Measurements from ENCODE around the gene TTC39A.

The TTC39A gene

DNA sequence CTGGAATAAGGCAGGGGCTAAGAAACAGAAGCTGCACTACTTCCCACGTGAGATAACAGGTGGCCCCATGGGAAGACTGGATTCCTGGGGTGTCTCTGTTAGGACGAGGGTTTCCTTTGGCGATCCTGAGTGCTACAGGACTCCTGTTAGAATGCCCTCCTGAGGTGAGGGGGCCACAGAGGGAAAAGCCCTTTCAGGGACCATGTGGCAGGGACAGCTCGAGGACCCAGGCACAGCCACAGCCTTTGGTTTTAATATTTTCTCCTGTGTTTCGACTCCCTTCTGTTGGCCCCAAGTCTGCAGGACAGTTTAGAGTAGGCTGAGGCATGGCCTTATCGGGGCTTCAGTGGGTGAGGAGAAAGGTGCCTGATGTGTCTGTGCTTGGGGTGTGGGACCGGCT, 12.6 kb downstream of the TTC39A start:
- H3K36me3 ChIP-seq (ENCODE audit: control insufficient read depth in 5 of 5, insufficient read depth in 5 of 5, low read length in 5 of 5): no peaks in the 10 kb centered on the region
- peaks cover 0 to 5% (median 0%) of the 10 kb centered on the region in 5 donors for H3K4me1 ChIP-seq (ENCODE audit: control insufficient read depth in 5 of 5, insufficient read depth in 5 of 5, low read length in 5 of 5)
- no peaks in the 10 kb centered on the region for H3K9me3 ChIP-seq (ENCODE audit: control insufficient read depth in 5 of 5, low read length in 5 of 5)
- no peak overlapping the region for H3K4me3 ChIP-seq (ENCODE audit: low read depth in 1 of 5, low read length in 5 of 5)
- no peaks in the 10 kb centered on the region for H3K27me3 ChIP-seq (ENCODE audit: control insufficient read depth in 5 of 5, insufficient read depth in 4 of 5, low read length in 5 of 5)
- H3K9ac ChIP-seq (ENCODE audit: low read length in 5 of 5): no peak overlapping the region
- no peak overlapping the region for H3K27ac ChIP-seq (ENCODE audit: low read depth, low read length)

DNA sequence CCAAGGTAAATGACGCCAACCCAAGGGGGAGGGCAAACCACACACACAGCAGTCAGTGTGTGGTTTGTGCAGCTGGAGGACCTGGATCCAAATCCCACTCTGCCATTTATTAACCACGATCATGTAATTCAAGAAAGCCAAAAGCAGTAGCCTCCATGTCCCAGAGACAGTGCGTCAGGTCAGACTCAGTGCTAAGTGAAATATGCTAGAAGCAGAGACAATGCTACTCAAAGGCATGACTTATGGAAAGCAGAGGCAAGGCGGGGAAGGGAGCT, 13.6 kb downstream of the TTC39A start:
- H3K4me3 ChIP-seq (ENCODE audit: low read depth in 1 of 5, low read length in 5 of 5): no peak overlapping the region
- no peak overlapping the region for H3K9ac ChIP-seq (ENCODE audit: low read length in 5 of 5)
- no peaks in the 10 kb centered on the region for H3K27me3 ChIP-seq (ENCODE audit: control insufficient read depth in 5 of 5, insufficient read depth in 4 of 5, low read length in 5 of 5)
- no peak overlapping the region for H3K27ac ChIP-seq (ENCODE audit: low read depth, low read length)
- H3K4me1 ChIP-seq (ENCODE audit: control insufficient read depth in 5 of 5, insufficient read depth in 5 of 5, low read length in 5 of 5): peaks cover 0 to 5% (median 0%) of the 10 kb centered on the region in 5 donors
- no peaks in the 10 kb centered on the region for H3K36me3 ChIP-seq (ENCODE audit: control insufficient read depth in 5 of 5, insufficient read depth in 5 of 5, low read length in 5 of 5)
- H3K9me3 ChIP-seq (ENCODE audit: control insufficient read depth in 5 of 5, low read length in 5 of 5): no peaks in the 10 kb centered on the region

DNA sequence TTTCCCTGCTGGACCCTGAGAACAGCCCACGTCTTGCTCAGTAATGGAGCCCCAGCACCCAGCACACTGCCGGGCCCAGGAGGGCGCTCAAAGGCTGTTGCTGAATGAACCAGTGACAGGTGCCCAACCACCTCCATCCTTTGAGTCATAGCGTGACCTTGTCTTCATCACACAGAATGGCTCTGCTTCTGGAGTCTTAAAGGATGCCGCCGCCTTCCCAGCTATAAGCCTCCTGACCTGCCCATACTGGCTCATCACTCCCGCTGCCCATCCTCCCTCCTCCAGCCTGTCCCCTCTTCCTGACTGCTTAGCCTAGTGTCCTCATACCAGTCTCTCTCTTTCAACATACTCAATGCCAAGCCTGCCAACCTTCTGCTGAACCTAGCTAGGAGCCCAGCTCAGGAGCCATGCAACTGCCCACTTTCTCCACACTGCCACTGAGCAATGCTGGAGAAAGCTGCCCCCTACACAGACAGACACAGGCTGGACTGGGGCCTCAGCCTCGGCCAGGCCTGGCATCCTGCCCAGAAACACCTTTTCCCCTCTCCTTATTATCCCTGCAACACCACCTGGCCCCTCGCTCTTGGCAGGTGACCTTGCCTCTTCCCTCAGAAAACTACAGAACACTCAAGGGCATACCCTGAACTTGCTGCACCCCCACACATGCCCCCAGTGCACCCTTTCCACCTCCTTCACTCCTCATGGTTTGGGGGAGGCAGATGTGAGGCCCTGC, 14.1 kb downstream of the TTC39A start:
- H3K36me3 ChIP-seq (ENCODE audit: control insufficient read depth in 5 of 5, insufficient read depth in 5 of 5, low read length in 5 of 5): no peaks in the 10 kb centered on the region

DNA sequence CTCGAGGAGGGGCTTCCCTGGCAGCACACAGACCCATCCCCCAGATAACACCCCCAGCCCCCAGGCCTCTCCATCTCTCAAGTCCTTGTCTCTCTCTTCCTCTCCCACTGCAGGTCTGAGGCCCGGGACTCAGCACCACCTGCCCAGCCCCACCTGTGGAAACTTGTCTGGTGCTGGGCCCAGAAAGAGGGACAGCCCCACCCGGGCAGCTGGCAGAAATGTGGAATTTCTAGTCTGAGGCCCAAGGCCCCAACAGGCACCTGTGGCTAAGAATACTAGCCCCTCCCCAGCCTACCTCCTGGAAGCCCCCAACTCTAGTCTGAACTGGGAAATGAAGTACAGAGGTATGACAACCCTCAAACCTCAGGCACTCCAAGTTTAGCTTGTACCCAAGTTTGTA, 15.4 kb downstream of the TTC39A start:
- H3K4me1 ChIP-seq (ENCODE audit: control insufficient read depth in 5 of 5, insufficient read depth in 5 of 5, low read length in 5 of 5): peaks cover 0 to 5% (median 0%) of the 10 kb centered on the region in 5 donors
- no peaks in the 10 kb centered on the region for H3K27me3 ChIP-seq (ENCODE audit: control insufficient read depth in 5 of 5, insufficient read depth in 4 of 5, low read length in 5 of 5)
- no peak overlapping the region for H3K27ac ChIP-seq (ENCODE audit: low read depth, low read length)
- no peak overlapping the region for H3K4me3 ChIP-seq (ENCODE audit: low read depth in 1 of 5, low read length in 5 of 5)
- no peaks in the 10 kb centered on the region for H3K9me3 ChIP-seq (ENCODE audit: control insufficient read depth in 5 of 5, low read length in 5 of 5)
- no peaks in the 10 kb centered on the region for H3K36me3 ChIP-seq (ENCODE audit: control insufficient read depth in 5 of 5, insufficient read depth in 5 of 5, low read length in 5 of 5)
- H3K9ac ChIP-seq (ENCODE audit: low read length in 5 of 5): no peak overlapping the region

More for the DNA sequence above, 14.1 kb downstream of the TTC39A start:
- Histone ChIP-seq H3K4me3 (ENCODE audit: low read depth in 1 of 5, low read length in 5 of 5) (no peak overlapping the region), H3K9ac (ENCODE audit: low read length in 5 of 5) (no peak overlapping the region), H3K4me1 (ENCODE audit: control insufficient read depth in 5 of 5, insufficient read depth in 5 of 5, low read length in 5 of 5) (peaks cover 0 to 5% (median 0%) of the 10 kb centered on the region in 5 donors), H3K9me3 (ENCODE audit: control insufficient read depth in 5 of 5, low read length in 5 of 5) (no peaks in the 10 kb centered on the region), H3K27ac (ENCODE audit: low read depth, low read length) (no peak overlapping the region), H3K27me3 (ENCODE audit: control insufficient read depth in 5 of 5, insufficient read depth in 4 of 5, low read length in 5 of 5) (no peaks in the 10 kb centered on the region)

DNA sequence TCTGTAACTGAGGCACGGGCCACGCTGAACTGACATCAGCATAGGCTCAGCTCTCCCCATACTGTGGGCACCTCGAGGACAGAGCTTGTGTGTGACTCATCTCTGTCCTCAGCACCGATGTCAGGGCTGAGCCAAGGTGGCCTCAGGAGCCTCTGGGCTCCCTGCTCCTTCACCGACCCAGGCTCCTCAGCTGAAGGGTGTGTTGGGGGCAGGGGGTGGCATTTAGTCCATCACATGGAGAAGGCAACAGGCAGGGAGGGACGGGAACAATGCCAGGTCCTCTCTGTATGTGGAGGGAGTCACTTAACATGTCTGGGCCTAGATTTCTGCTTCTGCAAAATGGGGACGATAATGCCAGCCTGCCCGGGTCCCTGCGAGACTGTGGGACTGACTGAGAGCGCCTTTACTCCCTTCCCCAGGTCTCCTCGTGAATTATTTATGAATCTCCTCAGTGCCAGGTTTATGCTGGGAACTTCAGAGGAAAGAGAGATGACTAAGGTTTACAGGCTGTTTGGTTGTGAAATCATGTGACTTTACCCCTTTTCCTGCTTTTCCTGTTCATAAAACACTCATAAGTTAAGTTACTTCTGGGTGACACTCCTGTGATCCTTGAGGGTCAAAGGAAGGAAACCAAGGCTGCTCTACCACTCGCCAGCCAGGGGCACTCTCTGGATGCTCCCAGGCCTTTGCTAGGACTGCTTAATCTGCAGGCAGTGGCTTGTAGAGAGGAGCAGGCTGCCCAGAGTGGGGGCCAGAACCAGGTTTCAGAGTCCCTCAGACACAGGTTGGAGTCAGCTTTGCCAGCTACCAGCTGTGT, 16.2 kb downstream of the TTC39A start:
- Histone ChIP-seq H3K9ac (ENCODE audit: low read length in 5 of 5) (no peak overlapping the region), H3K4me3 (ENCODE audit: low read depth in 1 of 5, low read length in 5 of 5) (no peak overlapping the region), H3K36me3 (ENCODE audit: control insufficient read depth in 5 of 5, insufficient read depth in 5 of 5, low read length in 5 of 5) (no peaks in the 10 kb centered on the region), H3K4me1 (ENCODE audit: control insufficient read depth in 5 of 5, insufficient read depth in 5 of 5, low read length in 5 of 5) (peaks cover 0 to 5% (median 0%) of the 10 kb centered on the region in 5 donors), H3K9me3 (ENCODE audit: control insufficient read depth in 5 of 5, low read length in 5 of 5) (no peaks in the 10 kb centered on the region), H3K27ac (ENCODE audit: low read depth, low read length) (no peak overlapping the region), H3K27me3 (ENCODE audit: control insufficient read depth in 5 of 5, insufficient read depth in 4 of 5, low read length in 5 of 5) (no peaks in the 10 kb centered on the region)

DNA sequence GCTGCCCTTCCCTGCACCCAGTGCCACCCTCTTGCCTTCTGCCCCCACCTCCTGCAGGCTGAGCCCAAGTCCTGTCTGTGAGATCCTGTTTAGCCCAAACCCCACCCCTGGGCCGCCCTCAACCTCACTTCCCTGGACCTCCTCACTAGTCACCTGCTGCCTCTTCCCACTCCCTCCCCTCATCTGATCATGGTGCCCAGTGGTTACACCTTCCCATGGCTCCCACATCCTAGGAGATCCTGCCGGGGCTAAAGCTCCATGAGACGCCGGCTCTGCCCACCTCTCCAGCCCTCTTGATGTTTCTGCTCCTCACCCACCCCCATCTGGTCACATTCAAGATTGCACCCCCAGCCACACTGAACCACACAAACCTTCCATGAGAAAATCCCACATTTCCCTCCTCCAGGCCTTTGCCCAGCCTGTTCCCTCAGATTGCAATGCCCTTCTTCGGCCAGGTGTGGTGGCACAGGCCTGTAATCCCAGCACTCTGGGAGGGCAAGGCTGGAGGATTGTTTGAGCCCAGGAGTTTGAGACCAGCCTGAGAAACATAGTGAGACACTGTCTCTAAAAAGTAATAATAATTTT, 17.0 kb downstream of the TTC39A start:
- no peak overlapping the region for H3K27ac ChIP-seq (ENCODE audit: low read depth, low read length)
- no peak overlapping the region for H3K9ac ChIP-seq (ENCODE audit: low read length in 5 of 5)
- no peak overlapping the region for H3K4me3 ChIP-seq (ENCODE audit: low read depth in 1 of 5, low read length in 5 of 5)
- no peaks in the 10 kb centered on the region for H3K9me3 ChIP-seq (ENCODE audit: control insufficient read depth in 5 of 5, low read length in 5 of 5)
- no peaks in the 10 kb centered on the region for H3K27me3 ChIP-seq (ENCODE audit: control insufficient read depth in 5 of 5, insufficient read depth in 4 of 5, low read length in 5 of 5)
- no peaks in the 10 kb centered on the region for H3K36me3 ChIP-seq (ENCODE audit: control insufficient read depth in 5 of 5, insufficient read depth in 5 of 5, low read length in 5 of 5)
- peaks cover 0 to 5% (median 0%) of the 10 kb centered on the region in 5 donors for H3K4me1 ChIP-seq (ENCODE audit: control insufficient read depth in 5 of 5, insufficient read depth in 5 of 5, low read length in 5 of 5)

DNA sequence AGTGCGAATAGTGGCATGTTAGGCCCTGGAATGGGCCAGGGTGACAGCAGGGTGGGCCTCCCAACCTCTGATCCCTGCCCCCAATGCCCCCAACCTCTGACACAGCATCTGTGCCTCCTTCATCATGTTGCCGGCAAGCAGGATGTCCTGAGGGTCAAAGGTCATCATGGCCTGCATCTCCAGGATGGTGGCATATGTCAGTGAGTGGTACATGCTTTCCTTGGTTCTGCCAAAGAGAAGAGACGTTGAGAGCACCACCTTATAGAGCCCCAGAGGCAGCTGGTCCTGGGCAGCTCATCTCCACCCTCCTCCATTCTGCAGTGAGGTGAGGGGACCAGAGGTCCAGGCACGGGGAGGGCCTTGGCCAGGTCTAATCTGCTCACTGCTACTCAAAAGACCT, 17.6 kb downstream of the TTC39A start:
- H3K9me3 ChIP-seq (ENCODE audit: control insufficient read depth in 5 of 5, low read length in 5 of 5): no peaks in the 10 kb centered on the region
- no peak overlapping the region for H3K9ac ChIP-seq (ENCODE audit: low read length in 5 of 5)
- peaks cover 0 to 5% (median 0%) of the 10 kb centered on the region in 5 donors for H3K4me1 ChIP-seq (ENCODE audit: control insufficient read depth in 5 of 5, insufficient read depth in 5 of 5, low read length in 5 of 5)
- H3K27ac ChIP-seq (ENCODE audit: low read depth, low read length): no peak overlapping the region
- no peak overlapping the region for H3K4me3 ChIP-seq (ENCODE audit: low read depth in 1 of 5, low read length in 5 of 5)
- H3K36me3 ChIP-seq (ENCODE audit: control insufficient read depth in 5 of 5, insufficient read depth in 5 of 5, low read length in 5 of 5): no peaks in the 10 kb centered on the region
- H3K27me3 ChIP-seq (ENCODE audit: control insufficient read depth in 5 of 5, insufficient read depth in 4 of 5, low read length in 5 of 5): no peaks in the 10 kb centered on the region

DNA sequence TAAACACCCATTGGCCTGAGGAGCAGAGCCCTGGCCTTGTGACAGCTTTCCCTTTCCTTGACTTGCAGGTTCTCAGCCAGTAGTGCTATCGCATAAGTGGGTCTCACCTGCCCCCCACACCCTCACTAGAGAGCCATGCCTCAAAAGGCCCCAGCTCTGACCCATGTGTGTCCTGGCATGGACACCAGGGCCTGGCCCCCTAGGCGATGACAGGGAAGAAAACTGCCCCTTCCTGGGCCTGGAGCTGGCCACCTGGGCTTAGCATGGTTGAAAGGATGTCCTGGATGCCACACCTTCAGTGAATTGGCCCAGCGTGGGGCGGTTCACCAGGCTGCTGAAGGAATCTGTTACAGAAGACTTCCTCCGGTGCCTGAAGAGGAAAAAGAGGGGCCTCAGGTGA, 18.5 kb downstream of the TTC39A start:
- H3K4me3 ChIP-seq (ENCODE audit: low read depth in 1 of 5, low read length in 5 of 5): no peak overlapping the region
- no peak overlapping the region for H3K27ac ChIP-seq (ENCODE audit: low read depth, low read length)
- H3K36me3 ChIP-seq (ENCODE audit: control insufficient read depth in 5 of 5, insufficient read depth in 5 of 5, low read length in 5 of 5): no peaks in the 10 kb centered on the region
- no peak overlapping the region for H3K9ac ChIP-seq (ENCODE audit: low read length in 5 of 5)
- no peaks in the 10 kb centered on the region for H3K27me3 ChIP-seq (ENCODE audit: control insufficient read depth in 5 of 5, insufficient read depth in 4 of 5, low read length in 5 of 5)
- H3K9me3 ChIP-seq (ENCODE audit: control insufficient read depth in 5 of 5, low read length in 5 of 5): no peaks in the 10 kb centered on the region
- H3K4me1 ChIP-seq (ENCODE audit: control insufficient read depth in 5 of 5, insufficient read depth in 5 of 5, low read length in 5 of 5): peaks cover 0 to 5% (median 0%) of the 10 kb centered on the region in 5 donors

DNA sequence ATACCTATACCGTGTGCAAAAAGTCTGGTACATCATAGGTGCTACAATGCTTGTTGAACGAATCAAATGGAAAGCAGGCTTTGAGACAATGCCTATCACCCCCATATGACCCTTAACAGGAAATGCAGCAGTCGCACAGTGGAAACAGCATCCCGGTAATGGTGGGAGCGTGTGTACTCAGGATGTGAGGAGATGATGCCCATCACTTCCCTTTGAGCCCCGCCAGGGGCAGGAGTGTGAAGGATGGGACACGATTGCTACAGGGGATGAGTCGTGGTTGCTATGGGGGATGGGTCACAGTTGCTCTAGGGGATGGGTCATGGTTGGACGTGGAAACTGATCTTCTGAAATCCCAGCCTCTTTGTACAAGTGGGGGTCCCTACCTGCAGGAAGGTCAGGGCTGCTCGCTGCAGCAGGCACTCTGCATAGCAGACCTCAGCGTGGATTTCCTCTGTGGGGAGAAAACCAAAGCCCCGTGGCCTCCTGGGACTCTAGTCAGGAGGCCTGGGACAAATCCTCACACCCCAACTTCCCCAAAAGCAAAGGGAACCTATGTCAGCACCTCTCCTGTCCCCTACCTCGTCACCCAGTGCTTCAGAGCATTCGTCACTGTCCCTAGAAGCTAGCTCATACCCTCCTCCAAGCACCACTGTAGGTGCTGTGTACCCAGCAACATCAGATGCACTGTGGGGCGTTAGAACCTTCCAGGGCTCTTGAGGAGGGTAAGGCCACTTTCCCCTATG, 19.3 kb downstream of the TTC39A start:
- no peaks in the 10 kb centered on the region for H3K36me3 ChIP-seq (ENCODE audit: control insufficient read depth in 5 of 5, insufficient read depth in 5 of 5, low read length in 5 of 5)
- no peak overlapping the region for H3K4me3 ChIP-seq (ENCODE audit: low read depth in 1 of 5, low read length in 5 of 5)
- no peaks in the 10 kb centered on the region for H3K9me3 ChIP-seq (ENCODE audit: control insufficient read depth in 5 of 5, low read length in 5 of 5)
- H3K4me1 ChIP-seq (ENCODE audit: control insufficient read depth in 5 of 5, insufficient read depth in 5 of 5, low read length in 5 of 5): peaks cover 0 to 5% (median 0%) of the 10 kb centered on the region in 5 donors
- H3K27ac ChIP-seq (ENCODE audit: low read depth, low read length): no peak overlapping the region
- no peak overlapping the region for H3K9ac ChIP-seq (ENCODE audit: low read length in 5 of 5)
- H3K27me3 ChIP-seq (ENCODE audit: control insufficient read depth in 5 of 5, insufficient read depth in 4 of 5, low read length in 5 of 5): no peaks in the 10 kb centered on the region
